Ovary (tissue), 9 donors: ENCODE results near the gene SNX32. TPM values are rescaled to one million over a fixed set of nuclear protein-coding genes. Genes with fewer than 3 reads are reported as not detected.
"Not testable (repeated sequence)": the region's sequence is repeated elsewhere in the genome, so short reads cannot be mapped to it uniquely, and the experiment has no call there.

ENCODE experiments used
- DNase-seq, 5 donors: peaks; one replicate each; pipeline ENCODE4 v3.0.0-alpha.2; 2019 to 2020
- H3K27ac ChIP-seq, 2 donors: fragments of 200-600 bp; one replicate each; pipeline versions ENCODE4 v1.5.1 to v1.8.0; 2019 to 2022
- H3K27me3 ChIP-seq: fragments of 200-600 bp; one replicate; pipeline ENCODE4 v1.8.0; 2022
- H3K36me3 ChIP-seq: fragments of 200-600 bp; sonication (generic); one replicate; pipeline ENCODE4 v1.5.1; 2019
- H3K4me1 ChIP-seq: one replicate; pipeline ENCODE4 v1.8.1; 2013; ENCODE audit warnings: mild to moderate bottlenecking, moderate library complexity; ENCODE audit not compliant: insufficient read depth
- H3K4me3 ChIP-seq: fragments of 200-600 bp; sonication (generic); one replicate; pipeline ENCODE4 v1.5.1; 2017
- H3K9me3 ChIP-seq, 2 donors: fragments of 200-600 bp in 1 of 2; sonication (generic) in 1 of 2; one replicate each; pipeline versions ENCODE4 v1.5.1 to v1.8.1; 2013 to 2019; ENCODE audit warnings: mild to moderate bottlenecking in 1 of 2, moderate library complexity in 1 of 2
- CTCF ChIP-seq, 3 donors: fragments of 450-650 bp in 2 of 3; fragments of 200-600 bp in 1 of 3; IDR thresholded peaks; one replicate each; pipeline versions ENCODE4 v1.5.1 to v1.8.0; 2016 to 2022; ENCODE audit warnings: antibody characterized with exemption in 3 of 3, mild to moderate bottlenecking in 1 of 3
- EP300 ChIP-seq: sonication (generic); formaldehyde crosslinking; IDR thresholded peaks from one replicate; pipeline ENCODE4 v1.6.1; 2017; ENCODE audit warnings: antibody characterized with exemption
- POLR2A ChIP-seq: fragments of 450-650 bp; IDR thresholded peaks from one replicate; pipeline ENCODE4 v1.6.1; 2017; ENCODE audit warnings: antibody characterized with exemption, mild to moderate bottlenecking, moderate library complexity
- WGBS, 3 donors: extraction: QIAGEN DNeasy Blood & Tissue Kit in 1 of 3; methylation state at CpG; one replicate each; pipeline versions ENCODE4 v1.1.5 to v1.1.7; 2013 to 2017; 5-methylcytosine and 5-hydroxymethylcytosine counted together
- intact Hi-C, 4 donors: fragments of 100-400 bp; cut with DNase I; formaldehyde crosslinking; loops; one replicate each; pipeline versions ENCODE4 v1.11.0 to v1.15.1; 2022 to 2023
- polyA plus RNA-seq, 2 donors: library from polyadenylated mRNA; stranded (reverse); fragments of 200-250 nt in 1 of 2; fragments of 350-450 nt in 1 of 2; fragmentation: Illumina TruSeq in 1 of 2; extraction: RNeasy Lipid Tissue Mini Kit (QIAGEN cat#74804) in 1 of 2; gene quantifications; one replicate each; pipeline ENCODE4 v1.2.3, GENCODE V29; 2013 to 2014
- total RNA-seq, 7 donors: library from RNA; depleted of rRNA in 2 of 7; stranded (reverse); fragments of >200 nt in 2 of 7; fragmentation: NEBNext Ultra II Directional in 3 of 7; extraction: Animal tissue kit (Norgen Biotek cat#: 25700) in 3 of 7; gene quantifications; one replicate each; pipeline versions ENCODE4 v1.1.0 to v1.2.4, GENCODE V29; 2016 to 2023
- donor health status: DM: no; HTN: no; CAD: no; lungs with moderate emphysema.
- donor health status: DM: no; HTN: no; CAD: no.
- donor health status: Bipolar disorder and iron deficiency.
- donor health status: DM: yes; HTN: yes; CAD: no.
- donor health status: DM: no; HTN: no; CAD: no.
- donor health status: DM: yes; HTN: yes; CAD: no.

The SNX32 gene
- total and polyA plus RNA-seq, 9 donors, result 0.40 to 3.0 (median 1.3) TPM; not detected in 1

GRCh38 chr11:65890324-65891218 lies 56.8 kb downstream of the SNX32 start, which contains the start of gene CCDC85B:
Gene CCDC85B, plus strand, starts transcription at chr11:65890673. Its CDS starts 111 bp downstream, at chr11:65890784.
- H3K27ac ChIP-seq, result peak within 1 kb of the TSS; percentile 91 to 95
- H3K36me3 ChIP-seq, result no peaks in the 10 kb centered on the region
- H3K4me3 ChIP-seq, result peak within 1 kb of the TSS; percentile 55
- H3K4me1 ChIP-seq, result peaks cover 21% of the 10 kb centered on the region
- H3K27me3 ChIP-seq, result no peaks in the 10 kb centered on the region
- H3K9me3 ChIP-seq, result no peaks in the 10 kb centered on the region
- 0% methylated on average over 67 to 94 of the region's 94 CpGs for WGBS, 3 donors
- peak; percentile 99 to 100 (median 99) for DNase-seq
- TF ChIP-seq POLR2A (peak; percentile 96), CTCF (IDR thresholded peaks at IDR 0.05) (peak in 2 of 3 donors; percentile 40 to 61), EP300 (peak; percentile 15)
- intact Hi-C loops, result no loop called here

DNA sequence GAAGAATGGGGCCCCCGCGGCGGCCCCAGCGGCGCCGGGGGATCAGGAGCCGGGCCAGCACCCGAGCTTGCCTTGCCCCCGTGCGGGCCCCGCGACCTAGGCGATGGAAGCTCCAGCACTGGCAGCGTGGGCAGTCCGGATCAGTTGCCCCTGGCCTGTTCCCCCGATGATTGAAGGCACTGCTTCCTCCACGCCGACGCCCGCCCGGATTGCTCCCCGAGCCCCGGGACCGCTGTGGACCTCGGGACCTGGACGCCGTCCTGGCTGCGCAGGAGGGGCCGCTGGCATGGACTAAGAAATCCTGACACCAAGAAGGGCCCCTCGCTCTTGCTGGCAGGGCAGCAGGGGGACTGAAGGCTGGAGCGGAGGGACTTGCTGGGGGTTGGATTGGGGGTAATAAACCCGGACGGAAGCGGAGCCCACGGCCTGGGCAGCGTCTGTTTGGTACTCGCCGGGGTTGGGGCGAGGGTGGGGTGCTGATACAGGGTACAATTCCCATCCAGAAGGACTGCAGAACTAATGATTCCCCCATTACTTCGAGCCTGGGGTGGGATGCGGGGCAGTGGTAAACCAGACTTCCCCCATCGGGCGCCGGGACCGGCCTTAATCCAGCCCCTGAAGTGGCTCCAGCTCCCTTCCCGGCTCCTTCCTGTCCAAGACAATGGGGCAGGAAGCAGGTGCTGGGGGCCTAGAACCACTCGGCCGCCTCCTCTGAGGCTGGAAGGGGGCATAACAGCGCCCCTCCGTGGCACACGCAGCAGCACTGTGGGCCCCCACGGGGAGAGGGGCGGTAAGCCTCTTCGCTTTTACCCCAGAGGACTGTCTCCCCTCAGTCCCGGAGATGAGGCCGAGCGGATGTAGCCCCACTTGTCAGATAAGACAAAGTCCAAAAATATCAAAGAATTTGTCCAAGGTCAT lies 57.7 kb downstream of the SNX32 start:
- H3K9me3 ChIP-seq, result no peaks in the 10 kb centered on the region
- intact Hi-C loops, result no loop called here
- TF ChIP-seq EP300 (no peak), POLR2A (no peak), CTCF (IDR thresholded peaks at IDR 0.05) (no peak)
- peak in 4 of 5 donors; percentile 55 to 69 (median 62) for DNase-seq
- no peaks in the 10 kb centered on the region for H3K36me3 ChIP-seq
- peak overlapping the region; percentile 55 for H3K4me3 ChIP-seq
- H3K4me1 ChIP-seq, result peaks cover 21% of the 10 kb centered on the region
- H3K27me3 ChIP-seq, result no peaks in the 10 kb centered on the region
- H3K27ac ChIP-seq, result peak overlapping the region; percentile 91 to 95
- WGBS, 3 donors, result 1 to 4% (median 1%) methylated on average over 40 to 57 of the region's 57 CpGs

DNA sequence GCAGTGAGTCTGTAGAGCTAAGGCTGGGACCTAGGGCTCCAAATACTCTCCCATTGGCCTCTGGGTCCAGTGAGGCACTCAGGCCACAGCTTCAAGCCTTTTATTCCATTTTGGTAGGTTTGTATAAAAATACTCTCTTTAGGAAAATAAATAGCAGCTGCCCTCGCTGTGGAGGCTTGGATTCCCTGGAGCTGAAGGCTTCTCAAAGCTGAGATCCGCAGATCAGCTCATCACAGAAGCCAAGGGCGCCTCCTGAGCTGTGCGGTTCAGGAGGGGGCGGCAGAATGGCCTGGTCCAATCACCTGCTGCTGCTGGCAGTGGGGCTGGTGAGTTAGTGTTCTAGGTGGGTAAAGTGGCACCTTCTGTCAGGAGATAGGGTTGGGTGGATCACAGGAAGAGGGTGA lies 58.4 kb downstream of the SNX32 start:
- H3K27ac ChIP-seq, result peak overlapping the region; percentile 91 to 95
- WGBS, 3 donors, result 29 to 34% (median 32%) methylated on average over 5 of the region's 5 CpGs
- H3K9me3 ChIP-seq, DNase-seq, H3K36me3 ChIP-seq, H3K27me3 ChIP-seq, intact Hi-C loops: not testable (repeated sequence)
- H3K4me3 ChIP-seq, result peak overlapping the region; percentile 55
- peaks cover 21% of the 10 kb centered on the region for H3K4me1 ChIP-seq

DNA sequence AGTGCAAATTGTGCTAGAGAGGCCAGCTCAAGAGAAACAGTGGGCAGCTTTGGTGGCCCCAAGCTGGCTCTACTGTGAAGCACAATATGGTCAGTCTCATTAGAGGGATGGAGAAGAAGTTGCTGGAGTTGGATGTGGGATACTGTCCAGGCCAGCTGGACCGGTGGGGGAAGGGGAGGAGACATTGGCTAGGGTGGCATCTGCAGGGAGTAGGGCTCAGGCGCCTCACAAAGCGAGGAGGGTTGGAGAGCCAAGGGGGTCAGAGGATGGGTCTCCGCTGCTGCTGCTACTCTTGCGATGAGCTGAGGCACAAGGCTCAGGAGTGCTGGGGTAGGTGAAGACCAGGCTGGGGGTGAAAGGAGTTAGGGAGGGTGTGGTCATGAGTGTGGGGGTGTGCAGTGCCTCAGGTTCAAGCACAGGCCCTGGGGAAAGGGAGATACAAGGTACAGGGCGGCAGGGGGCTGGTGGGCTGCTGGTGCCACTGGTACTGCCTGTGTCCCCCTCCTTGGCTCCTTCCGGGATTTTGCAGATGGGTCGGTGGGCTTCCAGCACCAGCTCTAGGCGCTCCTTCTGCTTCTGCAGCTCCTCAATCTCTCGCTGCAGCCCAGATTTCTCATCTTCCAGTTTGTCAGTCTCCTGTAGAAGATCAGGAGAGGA lies 59.0 kb downstream of the SNX32 start:
- Histone ChIP-seq H3K4me3 (no peak overlapping the region), H3K36me3 (no peaks in the 10 kb centered on the region), H3K27ac (peak overlapping the region in 1 of 2 donors; percentile 95), H3K4me1 (peaks cover 19% of the 10 kb centered on the region), H3K27me3 (no peaks in the 10 kb centered on the region), H3K9me3 (no peaks in the 10 kb centered on the region)
- intact Hi-C loops, result no loop called here
- no peak for TF ChIP-seq CTCF (IDR thresholded peaks at IDR 0.05)
- TF ChIP-seq POLR2A, result no peak
- TF ChIP-seq EP300, result no peak
- peak in 1 of 5 donors; percentile 22 for DNase-seq
- 63 to 68% (median 67%) methylated on average over 10 of the region's 10 CpGs for WGBS, 3 donors
